ENCODE data around the gene GNAQ. TPM values are rescaled to one million over a fixed set of nuclear protein-coding genes. Genes with fewer than 3 reads are reported as not detected.

Gene GNAQ
- total RNA-seq, 1 experiment from 2014 or later, result 28.7 TPM

- intact Hi-C loops (cut with micrococcal nuclease), result loop anchor here (10.0 kb wide), 1 partner anchor 256 kb away; the partner anchor contains the start of gene GNAQ
- ChIA-PET CTCF (no interaction called here), RAD21 (ENCODE audit: low non-redundant PET in 1 of 2, low total read pairs in 2 of 2, uncharacterized antibody in 2 of 2, unreplicated experiment in 2 of 2) (no interaction called here), POLR2A (no interaction called here)
- H3K27me3 ChIP-seq (ENCODE audit: insufficient read depth, low read length), result no peaks in the 10 kb centered on the region
- H2AFZ ChIP-seq (ENCODE audit: low read depth, low read length, poor library complexity, severe bottlenecking), result no peak overlapping the region
- no peaks in the 10 kb centered on the region for H4K20me1 ChIP-seq (ENCODE audit: insufficient read depth)
- H3K27ac ChIP-seq (ENCODE audit: low read depth, low read length), result no peak overlapping the region
- no peaks in the 10 kb centered on the region for H3K79me2 ChIP-seq (ENCODE audit: insufficient read depth, low read length)
- no peaks in the 10 kb centered on the region for H3K9me2 ChIP-seq (ENCODE audit: insufficient read depth)
- H3K9ac ChIP-seq (ENCODE audit: low read length), result no peak overlapping the region
- no peaks in the 10 kb centered on the region for H3K36me3 ChIP-seq (ENCODE audit: control insufficient read depth in 1 of 2, insufficient read depth in 2 of 2, low read length in 2 of 2)
- H3K9me3 ChIP-seq (ENCODE audit: control insufficient read depth in 1 of 2, insufficient read depth in 1 of 2, low read depth in 1 of 2, low read length in 2 of 2), result no peaks in the 10 kb centered on the region
- no peak for TF ChIP-seq SRF (IDR thresholded peaks at IDR 0.05; ENCODE audit: low read depth)
- TF ChIP-seq CBX3 (IDR thresholded peaks at IDR 0.05; ENCODE audit: low read depth), result no peak
- no peak for TF ChIP-seq ZNF274 (IDR thresholded peaks at IDR 0.05; ENCODE audit: low read depth, low read length)
- TF ChIP-seq CTCF (IDR thresholded peaks at IDR 0.05 in 2 of 3, conservative IDR thresholded peaks at IDR 0.05 in 1 of 3; ENCODE audit: borderline replicate concordance in 1 of 3, insufficient read depth in 1 of 3, low read depth in 2 of 3, low read length in 2 of 3), result no peak
- DNase-seq (ENCODE audit: low read depth, low spot score) (no peak), ATAC-seq (no peak)
- no peaks in the 10 kb centered on the region for H3K4me1 ChIP-seq (ENCODE audit: control insufficient read depth in 1 of 2, insufficient read depth in 2 of 2, low read length in 2 of 2)
- no TSS peak for BruUV-seq (replicated peaks)
- no peak overlapping the region for H3K4me3 ChIP-seq (replicated peaks in 1 of 2; ENCODE audit: low read depth in 1 of 2, low read length in 2 of 2)
- no peak overlapping the region for H3K4me2 ChIP-seq (ENCODE audit: low read length)
Observed at GRCh38 chr9:77779010-77779409, 252.6 kb downstream of the GNAQ start.

GRCh38 chr9:77773381-77773780 lies 258.2 kb downstream of the GNAQ start:
- no peak overlapping the region for H3K27ac ChIP-seq (ENCODE audit: low read depth, low read length)
- no peak for DNase-seq (ENCODE audit: low read depth, low spot score)
- TF ChIP-seq EGR1 (IDR thresholded peaks at IDR 0.05; ENCODE audit: low read depth) (no peak), ZBTB33 (IDR thresholded peaks at IDR 0.05; ENCODE audit: extremely low read depth, insufficient replicate concordance, low read length) (no peak), SP1 (IDR thresholded peaks at IDR 0.05; ENCODE audit: low read depth) (no peak), SRF (IDR thresholded peaks at IDR 0.05; ENCODE audit: low read depth) (no peak), JUND (IDR thresholded peaks at IDR 0.05) (no peak), ZNF274 (IDR thresholded peaks at IDR 0.05; ENCODE audit: low read depth, low read length) (no peak)
- no TSS peak for BruUV-seq (replicated peaks)
- H3K4me2 ChIP-seq (ENCODE audit: low read length), result no peak overlapping the region
- no peak overlapping the region for H3K4me3 ChIP-seq (replicated peaks in 1 of 2; ENCODE audit: low read depth in 1 of 2, low read length in 2 of 2)
- no peaks in the 10 kb centered on the region for H3K9me2 ChIP-seq (ENCODE audit: insufficient read depth)
- ChIA-PET POLR2A (no interaction called here), CTCF (interaction anchor here (1.2 to 1.6 kb wide), 2 partner anchors 8 to 348 kb away, joined by 3 to 6 read pairs; no protein-coding TSS in a partner anchor), RAD21 (ENCODE audit: low non-redundant PET in 1 of 2, low total read pairs in 2 of 2, uncharacterized antibody in 2 of 2, unreplicated experiment in 2 of 2) (no interaction called here)
- H4K20me1 ChIP-seq (ENCODE audit: insufficient read depth), result no peaks in the 10 kb centered on the region
- H3K27me3 ChIP-seq (ENCODE audit: insufficient read depth, low read length), result no peaks in the 10 kb centered on the region
- no peak overlapping the region for H2AFZ ChIP-seq (ENCODE audit: low read depth, low read length, poor library complexity, severe bottlenecking)
- no peaks in the 10 kb centered on the region for H3K79me2 ChIP-seq (ENCODE audit: insufficient read depth, low read length)
- intact Hi-C loops (cut with micrococcal nuclease), result loop anchor here (10.0 kb wide), 1 partner anchor 261 kb away; the partner anchor contains the start of gene GNAQ
- no peaks in the 10 kb centered on the region for H3K36me3 ChIP-seq (ENCODE audit: control insufficient read depth in 1 of 2, insufficient read depth in 2 of 2, low read length in 2 of 2)
- no peaks in the 10 kb centered on the region for H3K4me1 ChIP-seq (ENCODE audit: control insufficient read depth in 1 of 2, insufficient read depth in 2 of 2, low read length in 2 of 2)
- no peak for ATAC-seq
- no peak overlapping the region for H3K9ac ChIP-seq (ENCODE audit: low read length)
- no peaks in the 10 kb centered on the region for H3K9me3 ChIP-seq (ENCODE audit: control insufficient read depth in 1 of 2, insufficient read depth in 1 of 2, low read depth in 1 of 2, low read length in 2 of 2)
